Testis (tissue), 3 donors: ENCODE data around the gene CX3CR1. TPM values are rescaled to one million over a fixed set of nuclear protein-coding genes. Genes with fewer than 3 reads are reported as not detected.

Experiments
- DNase-seq: peaks from one replicate; pipeline ENCODE4 v3.0.0-alpha.2; 2019
- H3K27ac ChIP-seq, 2 donors: fragments of 200-600 bp; sonication (generic); one replicate each; pipeline ENCODE4 v1.5.1; 2019
- H3K27me3 ChIP-seq: fragments of 200-600 bp; sonication (generic); one replicate; pipeline ENCODE4 v1.5.1; 2019
- H3K36me3 ChIP-seq: fragments of 200-600 bp; sonication (generic); one replicate; pipeline ENCODE4 v1.5.1; 2017; ENCODE audit warnings: low read depth; ENCODE audit errors: missing control alignments
- H3K4me1 ChIP-seq: fragments of 200-600 bp; sonication (generic); one replicate; pipeline ENCODE4 v1.5.1; 2019
- H3K4me3 ChIP-seq, 2 donors: fragments of 200-600 bp; sonication (generic); one replicate each; pipeline ENCODE4 v1.5.1; 2017 to 2019
- H3K9me3 ChIP-seq: fragments of 200-600 bp; sonication (generic); one replicate; pipeline ENCODE4 v1.5.1; 2017
- POLR2A ChIP-seq: fragments of 450-650 bp; IDR thresholded peaks from one replicate; pipeline ENCODE4 v1.6.1; 2017; ENCODE audit warnings: antibody characterized with exemption, mild to moderate bottlenecking, moderate library complexity
- WGBS, 2 donors: methylation state at CpG; one replicate each; pipeline ENCODE4 v1.1.5; 2018; 5-methylcytosine and 5-hydroxymethylcytosine counted together
- intact Hi-C: fragments of 100-400 bp; cut with DNase I; formaldehyde crosslinking; loops from one replicate; pipeline ENCODE4 v1.15.1; 2023; ENCODE audit warnings: low total_unique reads
- polyA plus RNA-seq: library from polyadenylated mRNA; stranded (reverse); fragments of 350-450 nt; fragmentation: Illumina TruSeq; extraction: RNeasy Lipid Tissue Mini Kit (QIAGEN cat#74804); gene quantifications from one replicate; pipeline ENCODE4 v1.2.3, GENCODE V29; 2014; ENCODE audit warnings: low read depth, low replicate concordance; ENCODE audit not compliant: insufficient read depth
- total RNA-seq, 2 donors: library from RNA; depleted of rRNA; stranded (reverse); fragments of >200 nt; gene quantifications; one replicate each; pipeline ENCODE4 v1.2.3, GENCODE V29; 2016
- TF ChIP-seq, protein P1 (sequence below), 3 experiments: fragments of 450-650 bp in 2 of 3; fragments of 200-600 bp in 1 of 3; sonication (generic) in 1 of 3; IDR thresholded peaks; one replicate each; pipeline ENCODE4 v1.5.1; 2016 to 2019; ENCODE audit warnings: antibody characterized with exemption in 3 of 3, mild to moderate bottlenecking in 2 of 3, moderate library complexity in 1 of 3

Gene CX3CR1
- total and polyA plus RNA-seq, 3 donors from 2014 or later, result 1.4 to 3.5 (median 2.0) TPM

DNA sequence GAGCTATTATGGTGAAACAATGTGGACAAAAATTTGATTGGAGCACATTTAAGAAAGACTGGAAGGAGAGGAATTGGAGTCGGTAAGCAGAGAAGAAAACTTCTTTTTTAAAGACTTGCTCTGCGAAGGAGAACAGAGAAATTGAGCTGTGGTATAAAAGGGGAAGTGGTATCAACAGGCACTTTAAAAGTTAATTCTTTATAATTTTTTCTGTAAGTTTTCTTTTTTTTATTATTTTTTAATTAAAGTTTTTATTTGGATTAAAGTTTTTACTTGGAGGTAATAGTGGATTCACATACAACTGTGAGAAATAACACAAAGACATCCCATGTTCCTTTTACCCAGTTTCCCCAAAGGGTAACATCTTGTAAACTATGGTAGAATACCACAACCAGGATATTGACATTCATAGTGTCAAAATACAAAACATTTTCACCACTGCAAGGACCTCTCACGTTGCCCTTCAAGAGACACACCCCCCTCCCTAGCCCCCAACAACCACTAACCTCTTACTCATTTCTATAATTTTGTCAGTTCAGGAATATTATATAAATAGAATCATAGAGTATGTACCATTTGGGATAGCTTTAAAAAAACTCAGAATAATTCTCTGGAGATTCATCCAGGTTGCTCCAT is 53.6 kb downstream of the CX3CR1 start:
- Histone ChIP-seq H3K27ac (no peak overlapping the region), H3K4me1 (no peaks in the 10 kb centered on the region), H3K36me3 (no peaks in the 10 kb centered on the region), H3K9me3 (no peaks in the 10 kb centered on the region), H3K4me3 (no peak overlapping the region), H3K27me3 (no peaks in the 10 kb centered on the region)
- intact Hi-C loops, result no loop called here
- TF ChIP-seq, protein P1, sequence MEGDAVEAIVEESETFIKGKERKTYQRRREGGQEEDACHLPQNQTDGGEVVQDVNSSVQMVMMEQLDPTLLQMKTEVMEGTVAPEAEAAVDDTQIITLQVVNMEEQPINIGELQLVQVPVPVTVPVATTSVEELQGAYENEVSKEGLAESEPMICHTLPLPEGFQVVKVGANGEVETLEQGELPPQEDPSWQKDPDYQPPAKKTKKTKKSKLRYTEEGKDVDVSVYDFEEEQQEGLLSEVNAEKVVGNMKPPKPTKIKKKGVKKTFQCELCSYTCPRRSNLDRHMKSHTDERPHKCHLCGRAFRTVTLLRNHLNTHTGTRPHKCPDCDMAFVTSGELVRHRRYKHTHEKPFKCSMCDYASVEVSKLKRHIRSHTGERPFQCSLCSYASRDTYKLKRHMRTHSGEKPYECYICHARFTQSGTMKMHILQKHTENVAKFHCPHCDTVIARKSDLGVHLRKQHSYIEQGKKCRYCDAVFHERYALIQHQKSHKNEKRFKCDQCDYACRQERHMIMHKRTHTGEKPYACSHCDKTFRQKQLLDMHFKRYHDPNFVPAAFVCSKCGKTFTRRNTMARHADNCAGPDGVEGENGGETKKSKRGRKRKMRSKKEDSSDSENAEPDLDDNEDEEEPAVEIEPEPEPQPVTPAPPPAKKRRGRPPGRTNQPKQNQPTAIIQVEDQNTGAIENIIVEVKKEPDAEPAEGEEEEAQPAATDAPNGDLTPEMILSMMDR (IDR thresholded peaks at IDR 0.05), result no peak
- no peak for TF ChIP-seq POLR2A
- 43 to 51% methylated on average over 3 of the region's 3 CpGs for WGBS, 2 donors
- no peak for DNase-seq

DNA sequence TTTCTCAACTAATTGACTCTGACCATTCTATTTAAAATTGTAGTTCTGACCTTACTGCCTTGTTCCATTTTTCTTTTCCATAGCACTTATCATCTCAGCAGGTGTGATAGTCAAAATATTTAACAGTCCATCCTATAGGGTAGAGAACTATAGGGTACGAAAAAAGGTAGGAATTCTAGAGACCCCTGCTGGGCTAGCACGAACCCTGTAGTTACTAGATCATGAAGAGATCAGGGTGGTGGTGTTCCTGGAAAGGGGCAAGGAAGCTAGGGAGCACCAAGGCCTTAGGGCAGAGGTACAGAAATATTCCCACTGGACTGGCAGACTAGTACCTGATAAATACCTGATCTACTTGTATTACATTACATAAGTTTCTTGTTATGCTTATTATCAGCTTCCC is 55.5 kb downstream of the CX3CR1 start:
- H3K9me3 ChIP-seq, result no peaks in the 10 kb centered on the region
- H3K4me3 ChIP-seq, result no peak overlapping the region
- no peaks in the 10 kb centered on the region for H3K36me3 ChIP-seq
- no peak overlapping the region for H3K27ac ChIP-seq
- H3K27me3 ChIP-seq, result no peaks in the 10 kb centered on the region
- 82 to 94% methylated on average over 2 of the region's 2 CpGs for WGBS, 2 donors
- intact Hi-C loops, result no loop called here
- H3K4me1 ChIP-seq, result no peaks in the 10 kb centered on the region
- no peak for DNase-seq
- TF ChIP-seq, protein P1 (IDR thresholded peaks at IDR 0.05), result no peak
- TF ChIP-seq POLR2A, result no peak

DNA sequence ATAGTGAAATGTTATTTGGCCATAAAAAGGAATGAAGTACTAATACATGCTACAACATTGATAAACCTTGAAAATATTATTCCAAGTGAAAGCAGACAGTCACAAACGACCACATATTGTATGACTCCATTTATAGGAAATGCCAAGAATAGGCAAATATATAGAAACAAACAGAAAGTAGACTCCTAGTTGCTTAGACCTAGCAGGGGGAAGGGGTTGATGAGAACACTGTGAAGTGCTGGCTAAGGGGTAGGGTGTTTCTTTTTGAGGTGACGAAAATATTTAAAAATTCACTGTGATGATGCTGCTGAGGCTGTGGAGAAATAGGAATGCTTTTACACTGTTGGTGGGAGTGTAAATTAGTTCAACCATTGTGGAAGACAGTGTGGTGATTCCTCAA is 56.9 kb downstream of the CX3CR1 start:
- Histone ChIP-seq H3K27me3 (no peaks in the 10 kb centered on the region), H3K27ac (no peak overlapping the region), H3K4me3 (no peak overlapping the region), H3K9me3 (no peaks in the 10 kb centered on the region), H3K4me1 (no peaks in the 10 kb centered on the region), H3K36me3 (no peaks in the 10 kb centered on the region)
- DNase-seq, result no peak
- TF ChIP-seq POLR2A, result no peak
- TF ChIP-seq, protein P1 (IDR thresholded peaks at IDR 0.05), result no peak
- WGBS, 2 donors, result 84 to 95% methylated on average over 2 of the region's 2 CpGs
- intact Hi-C loops, result no loop called here

DNA sequence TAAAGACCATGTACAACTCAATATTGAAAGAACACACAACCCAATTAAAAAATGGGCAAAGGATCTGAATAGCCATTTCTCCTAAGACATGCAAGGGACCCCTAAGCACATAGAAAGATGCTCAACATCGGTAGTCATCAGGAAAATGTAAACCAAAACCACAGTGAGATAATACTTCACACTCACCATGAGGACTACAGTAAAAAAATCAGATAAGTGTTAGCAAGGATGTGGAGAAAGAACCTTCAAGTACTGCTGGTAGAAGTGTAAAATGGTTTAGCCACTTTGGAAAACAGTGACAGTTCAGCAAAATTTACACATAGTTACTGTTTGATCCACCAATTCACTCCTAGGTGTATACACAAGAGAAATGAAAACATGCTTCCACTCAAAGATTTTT is 57.4 kb downstream of the CX3CR1 start:
- TF ChIP-seq, protein P1 (IDR thresholded peaks at IDR 0.05), result no peak
- no peak for TF ChIP-seq POLR2A
- no peaks in the 10 kb centered on the region for H3K27me3 ChIP-seq
- H3K4me1 ChIP-seq, result no peaks in the 10 kb centered on the region
- DNase-seq, result no peak
- intact Hi-C loops, result no loop called here
- H3K27ac ChIP-seq, result no peak overlapping the region
- no peaks in the 10 kb centered on the region for H3K36me3 ChIP-seq
- no peak overlapping the region for H3K4me3 ChIP-seq
- WGBS, 2 donors, result 94 to 100% methylated on average over 1 of the region's 1 CpG
- no peaks in the 10 kb centered on the region for H3K9me3 ChIP-seq

DNA sequence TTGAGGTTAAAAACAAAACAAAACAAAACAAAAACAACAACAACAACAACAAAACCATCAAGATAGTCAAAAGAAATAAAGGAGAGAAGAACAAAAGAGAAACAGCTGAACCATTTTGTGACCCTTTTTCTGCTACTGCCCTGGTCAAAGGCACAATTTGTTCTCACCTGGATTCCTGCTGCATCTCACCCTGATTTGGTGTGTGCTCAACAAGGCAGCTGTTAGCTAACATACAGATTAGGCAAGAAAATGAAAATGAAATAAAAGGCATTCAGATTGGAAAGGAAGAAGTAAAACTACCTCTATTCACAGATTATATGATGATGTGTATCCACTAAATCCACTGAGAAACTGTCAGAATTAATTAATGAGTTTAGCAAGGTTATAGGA is 58.7 kb downstream of the CX3CR1 start:
- Histone ChIP-seq H3K36me3 (no peaks in the 10 kb centered on the region), H3K27me3 (no peaks in the 10 kb centered on the region), H3K4me1 (no peaks in the 10 kb centered on the region), H3K4me3 (no peak overlapping the region), H3K27ac (no peak overlapping the region), H3K9me3 (no peaks in the 10 kb centered on the region)
- no peak for DNase-seq
- intact Hi-C loops, result no loop called here
- TF ChIP-seq, protein P1 (IDR thresholded peaks at IDR 0.05), result no peak
- TF ChIP-seq POLR2A, result no peak
